ENCODE measurements around the gene GOLGA8B. TPM values are rescaled to one million over a fixed set of nuclear protein-coding genes. Genes with fewer than 3 reads are reported as not detected.
"Not testable (repeated sequence)": the region's sequence is repeated elsewhere in the genome, so short reads cannot be mapped to it uniquely, and the experiment has no call there.

Gene GOLGA8B
- total RNA-seq, 2 experiments from 2014 or later, result 252 to 258 TPM

- H3K4me1 Mint-ChIP-seq, result peaks cover 12% of the 10 kb centered on the region
- ChIA-PET POLR2A (interaction anchor here (0.6 to 1.0 kb wide), 3 partner anchors 17 to 486 kb away, joined by 3 read pairs; no protein-coding TSS in a partner anchor), CTCF (interaction anchor here (0.5 to 1.2 kb wide), 6 partner anchors 9 to 547 kb away, joined by 3 to 4 read pairs (median 3); no protein-coding TSS in a partner anchor)
- H3K9me3 Mint-ChIP-seq, result no peaks in the 10 kb centered on the region
- no peak overlapping the region for H3K27ac Mint-ChIP-seq
- H3K27me3 Mint-ChIP-seq, result peaks cover 50% of the 10 kb centered on the region
- no peaks in the 10 kb centered on the region for H3K36me3 Mint-ChIP-seq (ENCODE audit: low read depth)
- no peak overlapping the region for H3K4me3 Mint-ChIP-seq
- no peak for DNase-seq
Observed at GRCh38 chr15:34609102-34610057, 25.9 kb upstream of the GOLGA8B start.

DNA sequence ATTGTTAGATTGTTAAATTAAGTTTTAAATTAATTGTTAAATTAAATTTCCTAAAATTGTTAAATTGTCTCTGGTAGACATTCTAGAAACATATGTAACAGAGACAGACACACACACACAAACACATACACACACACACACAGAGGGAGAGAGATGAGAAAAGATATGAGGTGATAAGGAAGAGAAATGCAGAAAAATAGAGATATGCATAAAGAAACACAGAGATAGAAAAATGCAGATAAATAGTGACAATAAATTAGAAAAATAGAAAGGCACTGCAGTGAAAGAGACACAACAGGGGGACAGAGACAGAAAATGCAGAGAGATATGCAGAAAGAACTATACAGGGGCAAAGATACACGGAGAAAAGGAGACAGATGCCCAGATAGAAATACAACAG, 25.1 kb upstream of the GOLGA8B start:
- ChIA-PET POLR2A (no interaction called here), CTCF (no interaction called here)
- Mint-ChIP-seq H3K9me3 (no peaks in the 10 kb centered on the region), H3K27ac (no peak overlapping the region), H3K4me3 (no peak overlapping the region), H3K27me3 (peaks cover 55% of the 10 kb centered on the region), H3K36me3 (ENCODE audit: low read depth) (no peaks in the 10 kb centered on the region), H3K4me1 (peaks cover 12% of the 10 kb centered on the region)
- DNase-seq, result no peak

DNA sequence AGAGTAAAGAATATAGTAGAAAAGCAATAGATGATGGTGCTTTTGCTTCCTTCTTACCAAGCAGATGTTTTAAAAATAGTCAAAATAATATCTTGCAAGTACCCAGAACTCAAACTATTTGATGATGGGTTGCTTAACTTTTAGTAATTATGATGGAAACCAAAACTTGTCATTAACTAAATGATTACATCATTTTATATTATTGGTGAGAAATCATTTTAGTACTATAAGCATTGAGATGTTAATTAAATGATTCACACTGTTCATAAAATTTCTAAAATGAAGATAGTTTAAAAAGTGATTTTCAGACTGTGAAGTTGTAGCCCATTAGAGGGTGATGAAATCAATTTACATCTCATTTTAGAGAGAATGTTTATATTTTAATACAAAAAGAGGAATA, 24.4 kb upstream of the GOLGA8B start:
- ChIA-PET POLR2A (no interaction called here), CTCF (no interaction called here)
- no peaks in the 10 kb centered on the region for H3K9me3 Mint-ChIP-seq
- H3K27ac Mint-ChIP-seq, result no peak overlapping the region
- H3K4me1 Mint-ChIP-seq, result peaks cover 12% of the 10 kb centered on the region
- H3K36me3 Mint-ChIP-seq (ENCODE audit: low read depth), result no peaks in the 10 kb centered on the region
- DNase-seq, result no peak
- peaks cover 54% of the 10 kb centered on the region for H3K27me3 Mint-ChIP-seq
- H3K4me3 Mint-ChIP-seq, result no peak overlapping the region

- H3K4me1 Mint-ChIP-seq, result peaks cover 12% of the 10 kb centered on the region
- CTCF ChIA-PET, result no interaction called here
- H3K36me3 Mint-ChIP-seq (ENCODE audit: low read depth), result no peaks in the 10 kb centered on the region
- H3K4me3 Mint-ChIP-seq, result no peak overlapping the region
- H3K9me3 Mint-ChIP-seq, result no peaks in the 10 kb centered on the region
- no peak for DNase-seq
- peaks cover 51% of the 10 kb centered on the region for H3K27me3 Mint-ChIP-seq
- POLR2A ChIA-PET, result no interaction called here
- no peak overlapping the region for H3K27ac Mint-ChIP-seq
Observed at GRCh38 chr15:34606545-34606944, 23.1 kb upstream of the GOLGA8B start.

DNA sequence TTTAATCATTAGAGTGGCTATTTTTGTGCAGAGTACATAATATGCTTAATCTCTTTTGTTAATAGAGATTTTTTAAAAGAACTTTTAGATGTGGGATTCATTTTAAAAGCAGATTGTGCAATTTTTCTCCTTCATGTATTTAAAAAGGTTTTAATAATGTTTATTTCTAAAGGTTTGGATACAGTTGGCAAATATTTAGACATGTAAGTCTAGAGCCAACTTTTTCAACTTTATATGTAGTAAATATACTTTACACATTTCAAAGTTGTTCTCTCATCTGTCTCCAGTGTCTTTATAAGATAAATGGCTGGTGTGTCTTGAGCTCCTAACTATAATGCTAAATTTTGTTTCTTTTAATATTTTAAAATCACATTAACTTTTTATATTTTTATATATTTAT, 22.7 kb upstream of the GOLGA8B start:
- Mint-ChIP-seq H3K9me3 (no peaks in the 10 kb centered on the region), H3K4me1 (peaks cover 12% of the 10 kb centered on the region), H3K4me3 (no peak overlapping the region), H3K27me3 (peaks cover 48% of the 10 kb centered on the region), H3K27ac (no peak overlapping the region), H3K36me3 (ENCODE audit: low read depth) (no peaks in the 10 kb centered on the region)
- CTCF ChIA-PET, result no interaction called here
- POLR2A ChIA-PET, result no interaction called here
- DNase-seq, result no peak

GRCh38 chr15:34603095-34603494, 19.6 kb upstream of the GOLGA8B start:
- ChIA-PET POLR2A (no interaction called here), CTCF (no interaction called here)
- no peak for DNase-seq
- no peak overlapping the region for H3K27ac Mint-ChIP-seq
- no peaks in the 10 kb centered on the region for H3K4me1 Mint-ChIP-seq
- no peak overlapping the region for H3K4me3 Mint-ChIP-seq
- peaks cover 53% of the 10 kb centered on the region for H3K27me3 Mint-ChIP-seq
- H3K9me3 Mint-ChIP-seq, result no peaks in the 10 kb centered on the region
- H3K36me3 Mint-ChIP-seq (ENCODE audit: low read depth), result no peaks in the 10 kb centered on the region

- CTCF ChIA-PET, result no interaction called here
- H3K36me3 Mint-ChIP-seq (ENCODE audit: low read depth), result no peaks in the 10 kb centered on the region
- no peak overlapping the region for H3K4me3 Mint-ChIP-seq
- H3K9me3 Mint-ChIP-seq, result no peaks in the 10 kb centered on the region
- H3K27ac Mint-ChIP-seq, result no peak overlapping the region
- H3K27me3 Mint-ChIP-seq, result peaks cover 40% of the 10 kb centered on the region
- H3K4me1 Mint-ChIP-seq, result no peaks in the 10 kb centered on the region
- POLR2A ChIA-PET, result no interaction called here
- DNase-seq, result no peak
Observed at GRCh38 chr15:34600923-34601322, 17.5 kb upstream of the GOLGA8B start.

- POLR2A ChIA-PET, result interaction anchor here (0.6 kb wide), 1 partner anchor 383 kb away, joined by 3 read pairs; no protein-coding TSS in a partner anchor
- Mint-ChIP-seq H3K9me3 (no peaks in the 10 kb centered on the region), H3K36me3 (ENCODE audit: low read depth) (no peaks in the 10 kb centered on the region), H3K4me1 (no peaks in the 10 kb centered on the region), H3K27me3 (peaks cover 32% of the 10 kb centered on the region), H3K4me3 (no peak overlapping the region), H3K27ac (no peak overlapping the region)
- DNase-seq, result no peak
- CTCF ChIA-PET, result interaction anchor here (2.2 kb wide), 1 partner anchor 11 kb away, joined by 6 read pairs; no protein-coding TSS in a partner anchor
Observed at GRCh38 chr15:34598799-34599585, 15.5 kb upstream of the GOLGA8B start.

- Mint-ChIP-seq H3K4me1 (no peaks in the 10 kb centered on the region), H3K27ac (no peak overlapping the region), H3K27me3 (peaks cover 23% of the 10 kb centered on the region), H3K9me3 (no peaks in the 10 kb centered on the region), H3K4me3 (no peak overlapping the region), H3K36me3 (ENCODE audit: low read depth) (no peaks in the 10 kb centered on the region)
- DNase-seq, result no peak
- CTCF ChIA-PET, result interaction anchor here (2.2 kb wide), 1 partner anchor 10 kb away, joined by 6 read pairs; no protein-coding TSS in a partner anchor
- POLR2A ChIA-PET, result no interaction called here
Observed at GRCh38 chr15:34597316-34597715, 13.9 kb upstream of the GOLGA8B start.

GRCh38 chr15:34594361-34594760, 10.9 kb upstream of the GOLGA8B start:
- ChIA-PET CTCF (no interaction called here), POLR2A (no interaction called here)
- Mint-ChIP-seq H3K36me3 (ENCODE audit: low read depth) (no peaks in the 10 kb centered on the region), H3K27me3 (peaks cover 18% of the 10 kb centered on the region), H3K27ac (no peak overlapping the region), H3K9me3 (no peaks in the 10 kb centered on the region), H3K4me3 (no peak overlapping the region), H3K4me1 (no peaks in the 10 kb centered on the region)
- DNase-seq, result no peak

GRCh38 chr15:34591306-34591705, 7.9 kb upstream of the GOLGA8B start:
- no peak for DNase-seq
- H3K27ac Mint-ChIP-seq, result no peak overlapping the region
- H3K4me1 Mint-ChIP-seq, result peaks cover 8% of the 10 kb centered on the region
- H3K9me3 Mint-ChIP-seq, result no peaks in the 10 kb centered on the region
- H3K4me3 Mint-ChIP-seq, result no peak overlapping the region
- no peaks in the 10 kb centered on the region for H3K36me3 Mint-ChIP-seq (ENCODE audit: low read depth)
- ChIA-PET CTCF (no interaction called here), POLR2A (no interaction called here)
- H3K27me3 Mint-ChIP-seq, result peaks cover 16% of the 10 kb centered on the region

- peak; percentile 74 for DNase-seq
- POLR2A ChIA-PET, result interaction anchor here (0.6 to 1.3 kb wide), 4 partner anchors 220 to 346 kb away, joined by 3 to 5 read pairs (median 3); partner anchors contain the start of genes NOP10 and NUTM1
- Mint-ChIP-seq H3K27me3 (peaks cover 23% of the 10 kb centered on the region), H3K36me3 (ENCODE audit: low read depth) (no peaks in the 10 kb centered on the region), H3K4me1 (peaks cover 27% of the 10 kb centered on the region), H3K9me3 (no peaks in the 10 kb centered on the region), H3K27ac (no peak overlapping the region), H3K4me3 (peak overlapping the region; percentile 64)
- CTCF ChIA-PET, result interaction anchor here (0.6 to 2.2 kb wide), 17 partner anchors 10 to 1077 kb away, joined by 3 to 34 read pairs (median 5); partner anchors contain the start of genes KATNBL1, LPCAT4, NOP10 and NUTM1
Observed at GRCh38 chr15:34588046-34588674, 4.7 kb upstream of the GOLGA8B start.

DNA sequence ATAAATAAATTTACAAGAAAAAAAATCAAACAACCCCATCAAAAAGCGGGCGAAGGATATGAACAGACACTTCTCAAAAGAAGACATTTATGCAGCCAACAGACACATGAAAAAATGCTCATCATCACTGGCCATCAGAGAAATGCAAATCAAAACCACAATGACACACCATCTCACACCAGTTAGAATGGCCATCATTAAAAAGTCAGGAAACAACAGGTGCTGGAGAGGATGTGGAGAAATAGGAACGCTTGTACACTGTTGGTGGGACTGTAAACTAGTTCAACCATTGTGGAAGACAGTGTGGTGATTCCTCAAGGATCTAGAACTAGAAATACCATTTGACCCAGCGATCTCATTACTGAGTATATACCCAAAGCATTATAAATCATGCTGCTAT, 2.5 kb upstream of the GOLGA8B start:
- H3K4me1 Mint-ChIP-seq, result peaks cover 42% of the 10 kb centered on the region
- CTCF ChIA-PET; H3K4me3 Mint-ChIP-seq; H3K27ac Mint-ChIP-seq; DNase-seq; H3K9me3 Mint-ChIP-seq; H3K36me3 Mint-ChIP-seq (ENCODE audit: low read depth): not testable (repeated sequence)
- H3K27me3 Mint-ChIP-seq, result peaks cover 17% of the 10 kb centered on the region
- POLR2A ChIA-PET, result interaction anchor here (1.2 kb wide), 1 partner anchor 243 kb away, joined by 4 read pairs; the partner anchor contains the start of genes NOP10 and NUTM1
